ENCODE results near the gene RTP4.

RTP4 gene

DNA sequence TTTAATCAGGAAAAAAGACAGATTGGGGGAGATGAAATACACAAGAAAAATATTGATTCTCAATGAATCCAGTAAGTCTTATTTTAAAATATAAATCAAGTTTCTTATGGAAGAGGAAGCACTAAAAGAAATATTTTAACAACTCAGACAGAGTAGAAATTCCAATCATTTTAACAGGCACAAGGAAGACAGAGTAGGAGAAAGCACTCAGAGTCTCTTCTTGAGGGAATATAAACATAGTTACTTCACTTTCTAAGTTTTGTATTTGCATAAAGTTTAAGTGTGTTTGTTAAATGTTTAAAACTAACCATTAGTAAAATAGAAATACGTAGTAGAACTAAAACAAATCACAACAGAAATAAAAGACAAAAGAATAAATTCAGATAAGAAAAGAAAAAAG, 24.5 kb upstream of the RTP4 start:
- H3K4me1 Mint-ChIP-seq (ENCODE audit: low read depth) = no peaks in the 10 kb centered on the region
- H3K9me3 Mint-ChIP-seq = no peaks in the 10 kb centered on the region
- no peak overlapping the region for H3K27ac Mint-ChIP-seq
- no peaks in the 10 kb centered on the region for H3K36me3 Mint-ChIP-seq (ENCODE audit: low read depth)
- no peak for DNase-seq (ENCODE audit: low spot score)
- H3K27me3 Mint-ChIP-seq (ENCODE audit: low read depth) = peaks cover 27% of the 10 kb centered on the region
- H3K4me3 Mint-ChIP-seq = no peak overlapping the region

DNA sequence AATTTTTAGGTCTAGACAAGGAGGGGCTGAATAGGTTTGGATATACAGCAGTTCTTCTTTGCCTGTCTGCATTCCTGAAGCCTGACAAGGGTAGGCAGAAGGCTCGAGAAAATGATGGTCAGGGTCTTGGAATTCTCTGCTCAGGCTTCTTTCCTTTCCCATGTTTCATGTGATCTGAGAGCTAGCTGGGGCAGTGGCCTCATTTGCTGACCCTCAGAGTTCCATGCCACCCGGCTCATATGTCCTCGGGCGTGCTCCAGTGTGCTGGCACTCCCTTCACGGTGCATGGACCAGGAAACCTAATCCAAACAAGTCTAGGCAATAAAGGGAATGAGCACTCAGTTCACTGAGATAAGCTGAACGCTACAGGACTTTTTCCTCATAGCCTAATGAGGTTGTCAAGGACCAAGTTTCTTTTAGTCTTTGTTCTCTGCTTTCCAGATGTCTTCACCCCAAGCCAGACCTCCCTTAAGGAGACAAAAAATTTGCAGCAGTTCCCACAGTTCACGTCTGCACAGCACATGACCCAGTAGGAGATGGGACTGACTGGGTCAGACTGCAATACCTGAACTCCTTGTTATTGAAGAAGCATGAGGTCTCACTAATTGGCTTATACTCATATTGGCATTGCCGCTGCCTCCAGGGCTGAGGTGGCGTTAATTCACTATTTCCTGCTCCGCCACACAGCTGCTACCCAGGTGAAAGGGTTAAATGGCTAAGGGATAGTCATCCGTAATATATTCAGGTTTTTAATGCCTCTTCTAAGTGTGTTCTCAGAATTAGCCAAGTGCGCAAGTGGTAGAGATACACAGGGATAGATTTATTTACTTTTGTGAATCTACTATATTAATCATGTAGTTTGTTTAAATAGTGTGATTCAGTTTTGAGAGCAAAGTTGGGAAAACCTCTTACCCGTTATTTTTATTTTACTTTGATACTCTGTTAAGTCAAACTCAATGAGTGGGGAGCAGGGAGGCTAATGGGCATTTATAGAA, 15.3 kb upstream of the RTP4 start:
- Mint-ChIP-seq H3K36me3 (ENCODE audit: low read depth) (no peaks in the 10 kb centered on the region), H3K27ac (no peak overlapping the region)

DNA sequence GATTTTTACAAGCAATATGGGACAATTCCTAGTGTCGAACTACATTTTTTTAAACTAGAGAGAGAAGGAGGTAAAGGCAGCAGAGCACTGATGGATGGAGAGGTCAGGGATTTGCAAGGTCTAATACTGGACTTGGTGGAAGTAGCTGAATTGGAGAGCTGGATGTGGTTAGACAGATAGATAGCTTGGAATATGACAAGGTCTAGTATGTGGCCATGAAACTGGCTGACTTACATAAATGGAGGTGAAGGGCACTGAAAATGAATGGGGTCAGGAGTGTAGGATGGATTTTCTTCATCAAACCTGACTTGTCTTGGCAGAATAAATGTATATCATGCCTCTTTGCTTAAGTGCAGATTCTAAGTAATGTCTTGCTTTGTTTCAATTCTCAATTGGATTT, 10.1 kb upstream of the RTP4 start:
- Mint-ChIP-seq H3K4me1 (ENCODE audit: low read depth) (peaks cover 11% of the 10 kb centered on the region), H3K27ac (no peak overlapping the region), H3K9me3 (no peaks in the 10 kb centered on the region), H3K27me3 (ENCODE audit: low read depth) (peaks cover 3% of the 10 kb centered on the region), H3K4me3 (no peak overlapping the region), H3K36me3 (ENCODE audit: low read depth) (no peaks in the 10 kb centered on the region)
- DNase-seq (ENCODE audit: low spot score) = no peak

More for the DNA sequence above, 15.3 kb upstream of the RTP4 start:
- no peaks in the 10 kb centered on the region for H3K9me3 Mint-ChIP-seq
- no peak for DNase-seq (ENCODE audit: low spot score)
- no peaks in the 10 kb centered on the region for H3K4me1 Mint-ChIP-seq (ENCODE audit: low read depth)
- peaks cover 13% of the 10 kb centered on the region for H3K27me3 Mint-ChIP-seq (ENCODE audit: low read depth)
- no peak overlapping the region for H3K4me3 Mint-ChIP-seq

DNA sequence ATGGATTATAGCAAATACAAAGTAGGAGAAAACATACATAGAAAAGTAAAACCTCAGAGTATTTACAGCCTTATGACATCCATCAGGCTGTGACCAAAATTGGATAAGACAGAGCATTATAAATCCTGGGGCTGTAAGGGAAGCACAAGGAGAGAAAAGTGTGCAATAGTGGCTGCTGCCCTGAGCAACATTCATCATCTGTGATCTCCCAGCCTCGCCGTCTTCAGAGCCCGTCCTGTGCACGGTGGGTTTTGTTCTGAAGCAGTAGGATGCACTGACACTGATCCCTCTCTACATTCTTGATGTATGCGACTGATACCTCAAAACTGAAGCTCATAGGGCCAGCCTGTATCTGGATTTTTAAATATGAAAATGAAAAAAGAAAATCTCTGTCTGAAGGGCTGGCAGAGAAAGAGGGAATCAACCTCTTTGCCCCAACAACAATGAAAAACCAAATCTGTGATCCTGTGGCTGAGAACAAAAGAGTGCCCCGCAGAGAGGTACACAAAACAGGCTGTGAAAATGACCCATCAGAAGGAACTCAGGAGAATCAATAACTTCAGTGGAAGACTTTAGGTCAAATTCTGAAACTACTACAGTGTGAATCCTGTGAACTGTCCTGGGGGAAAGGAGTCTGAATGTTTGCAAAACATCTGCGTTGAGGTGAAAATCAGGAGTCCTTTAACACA, 8.2 kb upstream of the RTP4 start:
- DNase-seq (ENCODE audit: low spot score) = no peak
- no peak overlapping the region for H3K27ac Mint-ChIP-seq
- no peaks in the 10 kb centered on the region for H3K27me3 Mint-ChIP-seq (ENCODE audit: low read depth)
- H3K4me3 Mint-ChIP-seq = no peak overlapping the region
- H3K36me3 Mint-ChIP-seq (ENCODE audit: low read depth) = no peaks in the 10 kb centered on the region
- H3K9me3 Mint-ChIP-seq = no peaks in the 10 kb centered on the region
- H3K4me1 Mint-ChIP-seq (ENCODE audit: low read depth) = peaks cover 11% of the 10 kb centered on the region

DNA sequence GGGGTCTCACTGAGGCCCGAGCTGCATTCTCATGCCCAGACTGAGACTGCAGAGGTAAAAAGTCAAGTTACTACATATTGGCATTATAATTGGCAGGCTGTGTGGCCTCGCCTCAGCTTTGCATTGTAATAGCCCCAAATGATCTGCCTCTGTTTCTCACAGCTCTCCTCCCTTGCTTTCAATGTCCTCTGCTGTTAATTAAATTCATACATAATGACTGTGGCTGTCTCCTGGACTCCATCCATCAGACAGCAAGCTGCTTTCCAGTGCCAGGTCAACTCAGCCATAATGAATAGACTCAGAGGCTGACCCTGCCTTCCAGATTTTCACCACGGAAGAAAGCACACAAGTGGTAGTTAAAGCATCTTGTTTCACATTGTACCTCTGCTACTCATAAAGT, 7.6 kb upstream of the RTP4 start:
- DNase-seq (ENCODE audit: low spot score) = no peak
- no peaks in the 10 kb centered on the region for H3K27me3 Mint-ChIP-seq (ENCODE audit: low read depth)
- H3K4me1 Mint-ChIP-seq (ENCODE audit: low read depth) = peaks cover 11% of the 10 kb centered on the region
- H3K4me3 Mint-ChIP-seq = no peak overlapping the region
- H3K36me3 Mint-ChIP-seq (ENCODE audit: low read depth) = peaks cover 3% of the 10 kb centered on the region
- H3K27ac Mint-ChIP-seq = no peak overlapping the region
- H3K9me3 Mint-ChIP-seq = no peaks in the 10 kb centered on the region

DNA sequence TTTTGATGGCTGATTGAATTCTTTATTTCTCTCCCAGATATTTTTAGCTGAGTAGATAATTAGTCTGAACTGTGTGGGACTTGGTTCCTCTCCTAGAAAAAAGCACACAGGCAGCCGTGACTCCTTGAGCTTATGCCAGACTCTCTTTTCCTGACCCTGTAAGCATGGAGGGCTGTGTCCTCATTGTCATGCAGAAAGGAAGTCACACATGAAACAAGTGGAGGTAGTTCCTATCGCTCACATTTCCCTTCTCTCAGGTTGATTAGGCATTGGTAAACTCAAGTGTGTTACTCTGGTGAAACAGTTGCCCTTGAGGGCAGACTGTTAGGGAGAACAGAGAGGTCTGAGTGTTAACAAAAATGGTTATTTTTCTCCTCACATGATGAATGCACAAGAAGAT, 6.3 kb upstream of the RTP4 start:
- no peak overlapping the region for H3K27ac Mint-ChIP-seq
- H3K27me3 Mint-ChIP-seq (ENCODE audit: low read depth) = no peaks in the 10 kb centered on the region
- H3K9me3 Mint-ChIP-seq = no peaks in the 10 kb centered on the region
- H3K4me1 Mint-ChIP-seq (ENCODE audit: low read depth) = peaks cover 11% of the 10 kb centered on the region
- H3K36me3 Mint-ChIP-seq (ENCODE audit: low read depth) = peaks cover 3% of the 10 kb centered on the region
- no peak for DNase-seq (ENCODE audit: low spot score)
- H3K4me3 Mint-ChIP-seq = no peak overlapping the region

DNA sequence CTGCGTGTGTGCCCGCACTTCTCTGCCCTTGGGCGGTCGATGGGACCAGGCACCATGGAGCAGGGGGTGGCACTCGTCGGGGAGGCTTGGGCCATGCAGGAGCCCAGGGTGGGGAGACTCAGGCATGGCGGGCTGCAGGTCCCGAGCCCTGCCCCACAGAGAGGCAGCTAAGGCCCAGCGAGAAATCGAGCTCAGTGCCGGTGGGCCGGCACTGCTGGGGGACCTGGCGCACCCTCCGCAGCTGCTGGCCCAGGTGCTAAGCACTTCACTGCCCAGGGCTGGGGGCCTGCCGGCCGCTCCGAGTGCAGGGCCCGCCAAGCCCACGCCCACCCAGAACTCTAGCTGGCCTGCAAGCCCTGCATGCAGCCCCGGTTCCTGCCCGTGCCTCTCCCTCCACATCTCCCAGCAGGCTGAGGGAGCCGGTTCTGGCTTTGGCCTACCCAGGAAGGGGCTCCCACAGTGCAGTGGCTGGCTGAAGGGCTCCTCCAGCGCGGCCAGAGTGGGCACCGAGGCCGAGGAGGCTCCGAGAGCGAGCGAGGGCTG, 553 bp upstream of the RTP4 start:
- Mint-ChIP-seq H3K27ac (peak overlapping the region; percentile 93), H3K9me3 (no peaks in the 10 kb centered on the region), H3K36me3 (ENCODE audit: low read depth) (peaks cover 37% of the 10 kb centered on the region), H3K4me3 (peak overlapping the region; percentile 97), H3K27me3 (ENCODE audit: low read depth) (no peaks in the 10 kb centered on the region), H3K4me1 (ENCODE audit: low read depth) (peaks cover 25% of the 10 kb centered on the region)
- DNase-seq (ENCODE audit: low spot score) = no peak

DNA sequence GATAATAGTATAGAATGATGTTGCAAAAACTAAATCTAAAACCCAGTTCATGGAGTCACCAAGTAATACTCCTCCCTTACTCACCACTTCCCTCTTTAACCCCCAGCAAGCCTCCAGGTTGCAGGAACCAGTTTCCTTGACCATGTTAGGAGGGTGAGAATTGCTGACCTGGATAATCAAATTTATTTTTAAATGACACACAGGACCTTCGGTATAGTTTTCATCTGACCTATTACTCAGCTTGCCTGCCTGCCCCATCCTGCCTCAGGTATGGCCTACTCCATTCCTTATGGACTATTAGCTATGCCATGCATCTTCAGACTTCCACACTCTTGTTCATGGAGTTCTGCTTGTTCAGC, 883 bp downstream of the RTP4 start:
- H3K27ac Mint-ChIP-seq = peak overlapping the region; percentile 93
- H3K4me1 Mint-ChIP-seq (ENCODE audit: low read depth) = peaks cover 23% of the 10 kb centered on the region
- peak overlapping the region; percentile 97 for H3K4me3 Mint-ChIP-seq
- DNase-seq (ENCODE audit: low spot score) = no peak
- peaks cover 50% of the 10 kb centered on the region for H3K36me3 Mint-ChIP-seq (ENCODE audit: low read depth)
- no peaks in the 10 kb centered on the region for H3K27me3 Mint-ChIP-seq (ENCODE audit: low read depth)
- no peaks in the 10 kb centered on the region for H3K9me3 Mint-ChIP-seq

DNA sequence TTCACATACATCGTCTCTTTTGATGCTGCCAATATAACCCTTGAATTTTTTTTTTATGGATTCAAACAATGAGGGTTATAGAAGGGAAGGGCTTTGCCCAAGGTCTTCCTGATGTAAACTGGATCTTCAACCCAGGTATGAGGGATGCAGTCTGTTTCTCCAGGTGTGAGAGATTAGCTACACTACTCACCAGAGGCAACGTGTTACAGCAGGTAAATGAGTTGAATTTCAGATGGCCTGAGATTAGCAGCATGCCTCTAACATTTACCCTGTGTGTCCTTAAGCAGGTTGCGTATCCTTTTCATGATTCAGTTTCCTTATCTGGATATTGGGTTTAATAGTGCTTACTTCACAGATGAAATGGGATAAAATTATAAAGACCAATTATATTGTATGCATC, 1.9 kb downstream of the RTP4 start:
- Mint-ChIP-seq H3K4me1 (ENCODE audit: low read depth) (peaks cover 23% of the 10 kb centered on the region), H3K27ac (no peak overlapping the region), H3K36me3 (ENCODE audit: low read depth) (peaks cover 60% of the 10 kb centered on the region), H3K9me3 (peaks cover 4% of the 10 kb centered on the region), H3K4me3 (peak overlapping the region; percentile 81), H3K27me3 (ENCODE audit: low read depth) (no peaks in the 10 kb centered on the region)
- DNase-seq (ENCODE audit: low spot score) = no peak

DNA sequence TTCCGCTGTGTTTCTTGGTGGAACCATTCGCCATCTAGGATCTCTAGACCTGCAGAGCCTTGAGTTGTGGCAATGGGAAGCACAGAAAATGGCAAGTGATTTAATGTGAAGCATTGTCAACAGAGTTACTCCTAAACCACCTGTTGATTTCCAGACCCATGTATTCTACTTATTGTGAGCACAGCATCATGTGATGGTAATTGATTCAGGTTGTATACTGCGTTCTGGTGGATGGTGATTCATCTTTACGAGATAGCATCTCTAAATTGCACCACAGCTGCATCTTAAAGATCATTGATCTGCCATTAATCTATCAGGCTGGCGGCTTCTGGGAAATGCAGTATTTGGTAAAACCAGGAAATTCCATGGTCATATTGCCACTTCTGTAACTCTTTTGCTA, 7.4 kb downstream of the RTP4 start:
- H3K27ac Mint-ChIP-seq = no peak overlapping the region
- H3K9me3 Mint-ChIP-seq = peaks cover 17% of the 10 kb centered on the region
- no peak overlapping the region for H3K4me3 Mint-ChIP-seq
- no peak for DNase-seq (ENCODE audit: low spot score)
- H3K27me3 Mint-ChIP-seq (ENCODE audit: low read depth) = no peaks in the 10 kb centered on the region
- H3K4me1 Mint-ChIP-seq (ENCODE audit: low read depth) = peaks cover 21% of the 10 kb centered on the region
- peaks cover 74% of the 10 kb centered on the region for H3K36me3 Mint-ChIP-seq (ENCODE audit: low read depth)

DNA sequence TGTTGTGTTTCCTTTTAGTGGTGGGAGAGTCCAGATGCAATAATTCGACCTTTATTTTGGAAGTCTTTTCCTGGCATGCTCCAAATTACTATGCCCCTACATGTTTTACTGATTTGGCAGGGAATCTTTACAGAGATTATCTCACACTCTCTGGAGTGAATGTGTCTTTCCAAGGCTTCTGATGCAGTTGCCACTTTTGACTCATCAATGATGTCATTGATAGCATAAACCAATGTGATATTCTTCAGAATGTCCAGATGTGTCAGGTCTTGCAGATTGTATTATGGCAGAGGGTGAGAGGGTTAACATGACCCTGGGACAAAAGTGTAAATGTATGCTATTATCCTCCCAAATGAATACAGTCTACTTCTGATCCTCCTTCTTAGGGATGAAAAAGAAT, 9.7 kb downstream of the RTP4 start:
- Mint-ChIP-seq H3K4me1 (ENCODE audit: low read depth) (peaks cover 14% of the 10 kb centered on the region), H3K4me3 (no peak overlapping the region), H3K9me3 (peaks cover 17% of the 10 kb centered on the region), H3K27ac (no peak overlapping the region), H3K36me3 (ENCODE audit: low read depth) (peaks cover 53% of the 10 kb centered on the region), H3K27me3 (ENCODE audit: low read depth) (no peaks in the 10 kb centered on the region)
- DNase-seq (ENCODE audit: low spot score) = no peak

DNA sequence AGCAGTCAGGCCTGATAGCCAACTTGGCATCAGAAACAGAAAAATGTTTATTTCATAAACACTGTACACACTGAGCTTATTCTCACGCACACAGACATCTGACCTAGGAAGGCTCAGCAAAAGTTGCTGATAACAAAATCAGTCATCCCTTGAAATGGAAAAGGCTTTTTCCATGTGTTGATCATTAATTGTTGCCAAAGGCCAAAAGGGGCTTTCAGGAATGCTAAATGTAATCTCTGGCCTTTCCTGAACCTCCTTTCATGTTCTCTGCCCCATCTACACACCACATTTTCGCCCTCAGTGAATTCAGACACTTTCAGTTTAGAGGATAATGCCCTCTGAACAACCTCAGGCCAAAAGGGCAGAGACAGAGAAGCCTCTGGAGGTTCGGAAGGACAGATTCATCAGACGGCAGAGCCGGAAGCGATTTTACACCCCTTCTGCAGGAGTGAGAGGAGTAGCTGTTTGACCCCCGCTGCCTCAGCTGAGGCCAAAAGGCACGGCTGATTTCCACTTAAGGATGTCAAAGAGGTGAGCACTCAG, 14.5 kb downstream of the RTP4 start:
- peaks cover 4% of the 10 kb centered on the region for H3K4me1 Mint-ChIP-seq (ENCODE audit: low read depth)
- H3K9me3 Mint-ChIP-seq = peaks cover 7% of the 10 kb centered on the region
- no peak for DNase-seq (ENCODE audit: low spot score)
- H3K36me3 Mint-ChIP-seq (ENCODE audit: low read depth) = peaks cover 8% of the 10 kb centered on the region
- H3K27ac Mint-ChIP-seq = no peak overlapping the region
- no peak overlapping the region for H3K4me3 Mint-ChIP-seq
- H3K27me3 Mint-ChIP-seq (ENCODE audit: low read depth) = peaks cover 10% of the 10 kb centered on the region

DNA sequence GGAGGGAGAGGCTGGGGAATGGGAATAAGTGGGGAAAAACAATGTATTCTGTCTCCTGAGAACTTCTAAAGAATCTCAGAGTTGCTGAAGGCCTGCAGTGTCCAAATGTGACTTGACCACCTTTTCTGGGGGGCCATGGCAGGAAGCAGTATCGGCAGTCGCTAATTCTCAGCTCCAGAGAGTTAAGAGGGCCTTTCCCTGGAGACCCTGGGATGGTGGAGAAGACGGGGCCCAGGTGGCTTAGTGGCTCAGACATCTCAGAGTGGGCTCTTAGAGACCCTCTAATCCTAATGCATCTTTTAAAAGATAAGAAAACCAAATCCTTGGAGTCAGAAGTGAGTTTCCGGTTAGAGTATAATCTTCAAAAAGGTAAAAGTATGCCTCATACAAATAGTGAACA, 15.1 kb downstream of the RTP4 start:
- H3K27ac Mint-ChIP-seq = no peak overlapping the region
- peaks cover 2% of the 10 kb centered on the region for H3K36me3 Mint-ChIP-seq (ENCODE audit: low read depth)
- H3K4me3 Mint-ChIP-seq = no peak overlapping the region
- no peak for DNase-seq (ENCODE audit: low spot score)
- H3K27me3 Mint-ChIP-seq (ENCODE audit: low read depth) = peaks cover 11% of the 10 kb centered on the region
- peaks cover 4% of the 10 kb centered on the region for H3K4me1 Mint-ChIP-seq (ENCODE audit: low read depth)
- peaks cover 8% of the 10 kb centered on the region for H3K9me3 Mint-ChIP-seq

DNA sequence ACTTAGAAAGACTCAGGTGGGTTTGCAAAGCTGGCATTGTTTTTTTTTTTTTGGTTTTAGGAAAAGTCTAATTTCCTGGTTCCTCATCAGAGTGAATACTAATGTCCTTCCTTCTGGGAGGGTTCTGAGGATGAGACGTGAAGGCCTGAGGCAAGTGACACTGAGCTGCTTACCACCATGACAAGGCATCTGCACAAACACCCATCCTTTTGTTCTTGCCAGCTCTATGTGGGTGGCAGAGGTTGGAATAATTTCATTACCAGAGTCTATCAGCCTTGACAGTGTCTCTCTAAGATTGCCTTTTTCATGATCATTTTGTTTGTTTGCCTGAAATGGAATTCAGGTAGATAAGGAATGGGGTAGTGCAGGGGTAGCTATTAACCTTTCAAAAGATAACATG, 17.1 kb downstream of the RTP4 start:
- Mint-ChIP-seq H3K9me3 (peaks cover 8% of the 10 kb centered on the region), H3K27me3 (ENCODE audit: low read depth) (peaks cover 28% of the 10 kb centered on the region), H3K4me3 (no peak overlapping the region)

More for the DNA sequence above, 17.1 kb downstream of the RTP4 start:
- DNase-seq (ENCODE audit: low spot score) = no peak
- peaks cover 2% of the 10 kb centered on the region for H3K36me3 Mint-ChIP-seq (ENCODE audit: low read depth)
- H3K27ac Mint-ChIP-seq = no peak overlapping the region
- no peaks in the 10 kb centered on the region for H3K4me1 Mint-ChIP-seq (ENCODE audit: low read depth)
